Measurements from ENCODE around the gene LRRC49. TPM values are rescaled to one million over a fixed set of nuclear protein-coding genes. Genes with fewer than 3 reads are reported as not detected.

LRRC49 gene
- total and polyA plus RNA-seq, 2 of the 13 experiments (the other 11 are each of a cell fraction or from before 2014, with no cell fraction given) = 0.57 to 1.00 TPM

DNA sequence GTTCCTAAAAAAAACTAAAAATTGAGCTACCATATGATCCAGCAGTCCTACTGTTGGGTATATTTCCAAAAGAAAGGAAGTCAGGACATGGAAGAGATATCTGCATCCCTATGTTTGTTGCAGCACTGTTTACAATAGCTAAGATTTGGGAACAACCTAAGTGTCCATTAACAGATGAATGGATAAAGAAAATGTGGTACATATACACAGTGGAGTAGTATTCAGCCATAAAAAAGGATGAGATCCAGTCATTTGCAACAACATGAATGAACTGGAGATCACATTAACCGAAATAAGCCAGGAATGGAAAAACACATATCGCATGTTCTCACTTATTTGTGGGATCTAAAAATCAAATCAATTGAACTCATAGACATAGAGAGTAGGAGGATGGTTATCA is 29.5 kb downstream of the LRRC49 start:
- no TSS peak for BruUV-seq (replicated peaks)
- no peak for FAIRE-seq
- CTCF ChIA-PET (ENCODE audit: low intra/inter-chr PET ratio, low total read pairs) = no interaction called here

More for the DNA sequence above, 29.5 kb downstream of the LRRC49 start:
- no peaks in the 10 kb centered on the region for H3K79me2 ChIP-seq (ENCODE audit: insufficient read depth, low read length)
- no peaks in the 10 kb centered on the region for H3K36me3 ChIP-seq (replicated peaks in 1 of 2; ENCODE audit: control insufficient read depth in 1 of 2, insufficient read depth in 2 of 2, low read length in 2 of 2)
- H3K4me3 ChIP-seq (replicated peaks in 1 of 3; ENCODE audit: insufficient read depth in 1 of 3, low read depth in 2 of 3, low read length in 3 of 3) = no peak overlapping the region
- POLR2A ChIA-PET = no interaction called here
- no peak overlapping the region for H3K9ac ChIP-seq (ENCODE audit: insufficient read depth, low read depth, low read length)
- in situ Hi-C loops (cut with HindIII; ENCODE audit: extremely low pct_ligation_motif_present, low pct_unique_long_range_greater_than_20kb) (no loop called here), intact Hi-C loops (cut with micrococcal nuclease; ENCODE audit: unreplicated experiment) (no loop called here)
- no peaks in the 10 kb centered on the region for H3K9me3 ChIP-seq (ENCODE audit: low read length)
- no peaks in the 10 kb centered on the region for H4K20me1 ChIP-seq (ENCODE audit: insufficient read depth, low read length)
- H3K27me3 ChIP-seq (ENCODE audit: control insufficient read depth in 1 of 2, insufficient read depth in 2 of 2, low read length in 2 of 2) = no peaks in the 10 kb centered on the region
- no peak for ATAC-seq
- no peak overlapping the region for H3K27ac ChIP-seq (ENCODE audit: extremely low read length, insufficient read depth, low read length)
- no peak overlapping the region for H2AFZ ChIP-seq (ENCODE audit: low read length)
- 76% methylated on average over 2 of the region's 2 CpGs for WGBS (ENCODE audit: low lambda C conversion rate)
- H3K4me2 ChIP-seq (ENCODE audit: low read depth, low read length) = no peak overlapping the region
- H3K4me1 ChIP-seq (ENCODE audit: insufficient read depth, low read length) = no peaks in the 10 kb centered on the region
- DNase-seq (ENCODE audit: low spot score) = no peak
- TF ChIP-seq, protein P1, sequence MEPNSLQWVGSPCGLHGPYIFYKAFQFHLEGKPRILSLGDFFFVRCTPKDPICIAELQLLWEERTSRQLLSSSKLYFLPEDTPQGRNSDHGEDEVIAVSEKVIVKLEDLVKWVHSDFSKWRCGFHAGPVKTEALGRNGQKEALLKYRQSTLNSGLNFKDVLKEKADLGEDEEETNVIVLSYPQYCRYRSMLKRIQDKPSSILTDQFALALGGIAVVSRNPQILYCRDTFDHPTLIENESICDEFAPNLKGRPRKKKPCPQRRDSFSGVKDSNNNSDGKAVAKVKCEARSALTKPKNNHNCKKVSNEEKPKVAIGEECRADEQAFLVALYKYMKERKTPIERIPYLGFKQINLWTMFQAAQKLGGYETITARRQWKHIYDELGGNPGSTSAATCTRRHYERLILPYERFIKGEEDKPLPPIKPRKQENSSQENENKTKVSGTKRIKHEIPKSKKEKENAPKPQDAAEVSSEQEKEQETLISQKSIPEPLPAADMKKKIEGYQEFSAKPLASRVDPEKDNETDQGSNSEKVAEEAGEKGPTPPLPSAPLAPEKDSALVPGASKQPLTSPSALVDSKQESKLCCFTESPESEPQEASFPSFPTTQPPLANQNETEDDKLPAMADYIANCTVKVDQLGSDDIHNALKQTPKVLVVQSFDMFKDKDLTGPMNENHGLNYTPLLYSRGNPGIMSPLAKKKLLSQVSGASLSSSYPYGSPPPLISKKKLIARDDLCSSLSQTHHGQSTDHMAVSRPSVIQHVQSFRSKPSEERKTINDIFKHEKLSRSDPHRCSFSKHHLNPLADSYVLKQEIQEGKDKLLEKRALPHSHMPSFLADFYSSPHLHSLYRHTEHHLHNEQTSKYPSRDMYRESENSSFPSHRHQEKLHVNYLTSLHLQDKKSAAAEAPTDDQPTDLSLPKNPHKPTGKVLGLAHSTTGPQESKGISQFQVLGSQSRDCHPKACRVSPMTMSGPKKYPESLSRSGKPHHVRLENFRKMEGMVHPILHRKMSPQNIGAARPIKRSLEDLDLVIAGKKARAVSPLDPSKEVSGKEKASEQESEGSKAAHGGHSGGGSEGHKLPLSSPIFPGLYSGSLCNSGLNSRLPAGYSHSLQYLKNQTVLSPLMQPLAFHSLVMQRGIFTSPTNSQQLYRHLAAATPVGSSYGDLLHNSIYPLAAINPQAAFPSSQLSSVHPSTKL (CRISPR knock-in tag; IDR thresholded peaks at IDR 0.05) = no peak
- TF ChIP-seq, protein P2, sequence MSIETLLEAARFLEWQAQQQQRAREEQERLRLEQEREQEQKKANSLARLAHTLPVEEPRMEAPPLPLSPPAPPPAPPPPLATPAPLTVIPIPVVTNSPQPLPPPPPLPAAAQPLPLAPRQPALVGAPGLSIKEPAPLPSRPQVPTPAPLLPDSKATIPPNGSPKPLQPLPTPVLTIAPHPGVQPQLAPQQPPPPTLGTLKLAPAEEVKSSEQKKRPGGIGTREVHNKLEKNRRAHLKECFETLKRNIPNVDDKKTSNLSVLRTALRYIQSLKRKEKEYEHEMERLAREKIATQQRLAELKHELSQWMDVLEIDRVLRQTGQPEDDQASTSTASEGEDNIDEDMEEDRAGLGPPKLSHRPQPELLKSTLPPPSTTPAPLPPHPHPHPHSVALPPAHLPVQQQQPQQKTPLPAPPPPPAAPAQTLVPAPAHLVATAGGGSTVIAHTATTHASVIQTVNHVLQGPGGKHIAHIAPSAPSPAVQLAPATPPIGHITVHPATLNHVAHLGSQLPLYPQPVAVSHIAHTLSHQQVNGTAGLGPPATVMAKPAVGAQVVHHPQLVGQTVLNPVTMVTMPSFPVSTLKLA (IDR thresholded peaks at IDR 0.05) = no peak
- TF ChIP-seq ZMYM4 (CRISPR knock-in tag; IDR thresholded peaks at IDR 0.05) (no peak), GTF2F1 (IDR thresholded peaks at IDR 0.05; ENCODE audit: low read length) (no peak), ARNT2 (CRISPR knock-in tag; IDR thresholded peaks at IDR 0.05; ENCODE audit: low read depth) (no peak), ZBTB7A (CRISPR knock-in tag; IDR thresholded peaks at IDR 0.05) (no peak), RBFOX2 (IDR thresholded peaks at IDR 0.05; ENCODE audit: low read depth, low read length) (no peak), FOXK1 (CRISPR knock-in tag; IDR thresholded peaks at IDR 0.05; ENCODE audit: borderline replicate concordance, low read depth) (no peak), SRSF9 (IDR thresholded peaks at IDR 0.05; ENCODE audit: borderline replicate concordance, insufficient read depth, low read depth, low read length, poor library complexity, severe bottlenecking) (no peak), ZNF570 (CRISPR knock-in tag; IDR thresholded peaks at IDR 0.05; ENCODE audit: borderline replicate concordance) (no peak), NAIF1 (CRISPR knock-in tag; IDR thresholded peaks at IDR 0.05; ENCODE audit: borderline replicate concordance) (no peak)
- TF ChIP-seq, protein P3, sequence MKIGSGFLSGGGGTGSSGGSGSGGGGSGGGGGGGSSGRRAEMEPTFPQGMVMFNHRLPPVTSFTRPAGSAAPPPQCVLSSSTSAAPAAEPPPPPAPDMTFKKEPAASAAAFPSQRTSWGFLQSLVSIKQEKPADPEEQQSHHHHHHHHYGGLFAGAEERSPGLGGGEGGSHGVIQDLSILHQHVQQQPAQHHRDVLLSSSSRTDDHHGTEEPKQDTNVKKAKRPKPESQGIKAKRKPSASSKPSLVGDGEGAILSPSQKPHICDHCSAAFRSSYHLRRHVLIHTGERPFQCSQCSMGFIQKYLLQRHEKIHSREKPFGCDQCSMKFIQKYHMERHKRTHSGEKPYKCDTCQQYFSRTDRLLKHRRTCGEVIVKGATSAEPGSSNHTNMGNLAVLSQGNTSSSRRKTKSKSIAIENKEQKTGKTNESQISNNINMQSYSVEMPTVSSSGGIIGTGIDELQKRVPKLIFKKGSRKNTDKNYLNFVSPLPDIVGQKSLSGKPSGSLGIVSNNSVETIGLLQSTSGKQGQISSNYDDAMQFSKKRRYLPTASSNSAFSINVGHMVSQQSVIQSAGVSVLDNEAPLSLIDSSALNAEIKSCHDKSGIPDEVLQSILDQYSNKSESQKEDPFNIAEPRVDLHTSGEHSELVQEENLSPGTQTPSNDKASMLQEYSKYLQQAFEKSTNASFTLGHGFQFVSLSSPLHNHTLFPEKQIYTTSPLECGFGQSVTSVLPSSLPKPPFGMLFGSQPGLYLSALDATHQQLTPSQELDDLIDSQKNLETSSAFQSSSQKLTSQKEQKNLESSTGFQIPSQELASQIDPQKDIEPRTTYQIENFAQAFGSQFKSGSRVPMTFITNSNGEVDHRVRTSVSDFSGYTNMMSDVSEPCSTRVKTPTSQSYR (CRISPR knock-in tag; IDR thresholded peaks at IDR 0.05; ENCODE audit: borderline replicate concordance) = no peak

All from HepG2 (cell line).